ENCODE data around the gene MTMR11. TPM values are rescaled to one million over a fixed set of nuclear protein-coding genes. Genes with fewer than 3 reads are reported as not detected.

MTMR11 gene
- total and polyA plus RNA-seq, 9 of the 15 experiments (the other 6 are each of a cell fraction or from before 2014, with no cell fraction given) = 0.09 to 1.6 (median 0.51) TPM

DNA sequence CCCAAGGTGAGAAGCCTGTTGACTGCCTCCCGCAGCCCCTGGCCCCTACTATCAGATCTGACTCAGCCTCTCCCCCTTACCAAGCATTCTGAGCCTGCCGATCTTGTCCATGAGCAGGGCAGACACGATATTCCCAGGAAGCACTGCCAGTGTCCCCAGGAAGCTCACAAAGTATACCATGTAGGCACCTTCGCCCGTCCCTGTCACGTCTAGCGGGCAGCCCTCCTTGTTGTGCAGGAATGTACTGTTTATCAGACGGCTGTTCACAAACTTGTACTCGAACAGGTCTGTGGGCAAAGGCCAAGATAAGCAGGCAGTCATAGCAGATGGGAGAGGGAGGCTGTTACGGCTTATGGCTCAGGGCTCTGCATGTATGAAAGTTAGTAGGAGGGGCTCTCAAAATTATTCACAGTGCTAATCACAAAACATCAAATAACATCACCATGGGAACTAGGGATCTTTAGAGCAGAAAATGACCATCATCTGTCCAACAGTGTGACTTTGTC lies 30.1 kb downstream of the MTMR11 start (continued):
- TF ChIP-seq, protein P1, sequence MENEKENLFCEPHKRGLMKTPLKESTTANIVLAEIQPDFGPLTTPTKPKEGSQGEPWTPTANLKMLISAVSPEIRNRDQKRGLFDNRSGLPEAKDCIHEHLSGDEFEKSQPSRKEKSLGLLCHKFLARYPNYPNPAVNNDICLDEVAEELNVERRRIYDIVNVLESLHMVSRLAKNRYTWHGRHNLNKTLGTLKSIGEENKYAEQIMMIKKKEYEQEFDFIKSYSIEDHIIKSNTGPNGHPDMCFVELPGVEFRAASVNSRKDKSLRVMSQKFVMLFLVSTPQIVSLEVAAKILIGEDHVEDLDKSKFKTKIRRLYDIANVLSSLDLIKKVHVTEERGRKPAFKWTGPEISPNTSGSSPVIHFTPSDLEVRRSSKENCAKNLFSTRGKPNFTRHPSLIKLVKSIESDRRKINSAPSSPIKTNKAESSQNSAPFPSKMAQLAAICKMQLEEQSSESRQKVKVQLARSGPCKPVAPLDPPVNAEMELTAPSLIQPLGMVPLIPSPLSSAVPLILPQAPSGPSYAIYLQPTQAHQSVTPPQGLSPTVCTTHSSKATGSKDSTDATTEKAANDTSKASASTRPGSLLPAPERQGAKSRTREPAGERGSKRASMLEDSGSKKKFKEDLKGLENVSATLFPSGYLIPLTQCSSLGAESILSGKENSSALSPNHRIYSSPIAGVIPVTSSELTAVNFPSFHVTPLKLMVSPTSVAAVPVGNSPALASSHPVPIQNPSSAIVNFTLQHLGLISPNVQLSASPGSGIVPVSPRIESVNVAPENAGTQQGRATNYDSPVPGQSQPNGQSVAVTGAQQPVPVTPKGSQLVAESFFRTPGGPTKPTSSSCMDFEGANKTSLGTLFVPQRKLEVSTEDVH (IDR thresholded peaks at IDR 0.05; ENCODE audit: low read depth, partially characterized antibody) = no peak
- no peak for TF ChIP-seq HMGN3 (IDR thresholded peaks at IDR 0.05; ENCODE audit: borderline replicate concordance, extremely low read depth, insufficient read length, low read depth, low read length)
- TF ChIP-seq ZNF384 (IDR thresholded peaks at IDR 0.05; ENCODE audit: low read depth, low read length) = no peak
- no peak for TF ChIP-seq OTX1 (CRISPR knock-in tag; IDR thresholded peaks at IDR 0.05)
- no peak for TF ChIP-seq PHB2 (IDR thresholded peaks at IDR 0.05; ENCODE audit: low read depth)
- TF ChIP-seq SUPT5H (IDR thresholded peaks at IDR 0.05) = no peak
- TF ChIP-seq NFIC (IDR thresholded peaks at IDR 0.05) = 0 out of 2 replicates have a peak, but pooled peaks have one; percentile 32
- no peak for TF ChIP-seq HDGF (IDR thresholded peaks at IDR 0.05)
- 0 out of 2 replicates have a peak, but pooled peaks have one; percentile 18 for TF ChIP-seq BCOR (IDR thresholded peaks at IDR 0.05)
- TF ChIP-seq, protein P2, sequence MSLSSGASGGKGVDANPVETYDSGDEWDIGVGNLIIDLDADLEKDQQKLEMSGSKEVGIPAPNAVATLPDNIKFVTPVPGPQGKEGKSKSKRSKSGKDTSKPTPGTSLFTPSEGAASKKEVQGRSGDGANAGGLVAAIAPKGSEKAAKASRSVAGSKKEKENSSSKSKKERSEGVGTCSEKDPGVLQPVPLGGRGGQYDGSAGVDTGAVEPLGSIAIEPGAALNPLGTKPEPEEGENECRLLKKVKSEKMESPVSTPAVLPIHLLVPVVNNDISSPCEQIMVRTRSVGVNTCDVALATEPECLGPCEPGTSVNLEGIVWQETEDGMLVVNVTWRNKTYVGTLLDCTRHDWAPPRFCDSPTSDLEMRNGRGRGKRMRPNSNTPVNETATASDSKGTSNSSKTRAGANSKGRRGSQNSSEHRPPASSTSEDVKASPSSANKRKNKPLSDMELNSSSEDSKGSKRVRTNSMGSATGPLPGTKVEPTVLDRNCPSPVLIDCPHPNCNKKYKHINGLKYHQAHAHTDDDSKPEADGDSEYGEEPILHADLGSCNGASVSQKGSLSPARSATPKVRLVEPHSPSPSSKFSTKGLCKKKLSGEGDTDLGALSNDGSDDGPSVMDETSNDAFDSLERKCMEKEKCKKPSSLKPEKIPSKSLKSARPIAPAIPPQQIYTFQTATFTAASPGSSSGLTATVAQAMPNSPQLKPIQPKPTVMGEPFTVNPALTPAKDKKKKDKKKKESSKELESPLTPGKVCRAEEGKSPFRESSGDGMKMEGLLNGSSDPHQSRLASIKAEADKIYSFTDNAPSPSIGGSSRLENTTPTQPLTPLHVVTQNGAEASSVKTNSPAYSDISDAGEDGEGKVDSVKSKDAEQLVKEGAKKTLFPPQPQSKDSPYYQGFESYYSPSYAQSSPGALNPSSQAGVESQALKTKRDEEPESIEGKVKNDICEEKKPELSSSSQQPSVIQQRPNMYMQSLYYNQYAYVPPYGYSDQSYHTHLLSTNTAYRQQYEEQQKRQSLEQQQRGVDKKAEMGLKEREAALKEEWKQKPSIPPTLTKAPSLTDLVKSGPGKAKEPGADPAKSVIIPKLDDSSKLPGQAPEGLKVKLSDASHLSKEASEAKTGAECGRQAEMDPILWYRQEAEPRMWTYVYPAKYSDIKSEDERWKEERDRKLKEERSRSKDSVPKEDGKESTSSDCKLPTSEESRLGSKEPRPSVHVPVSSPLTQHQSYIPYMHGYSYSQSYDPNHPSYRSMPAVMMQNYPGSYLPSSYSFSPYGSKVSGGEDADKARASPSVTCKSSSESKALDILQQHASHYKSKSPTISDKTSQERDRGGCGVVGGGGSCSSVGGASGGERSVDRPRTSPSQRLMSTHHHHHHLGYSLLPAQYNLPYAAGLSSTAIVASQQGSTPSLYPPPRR (CRISPR knock-in tag; IDR thresholded peaks at IDR 0.05; ENCODE audit: borderline replicate concordance) = no peak
- TF ChIP-seq, protein P3, sequence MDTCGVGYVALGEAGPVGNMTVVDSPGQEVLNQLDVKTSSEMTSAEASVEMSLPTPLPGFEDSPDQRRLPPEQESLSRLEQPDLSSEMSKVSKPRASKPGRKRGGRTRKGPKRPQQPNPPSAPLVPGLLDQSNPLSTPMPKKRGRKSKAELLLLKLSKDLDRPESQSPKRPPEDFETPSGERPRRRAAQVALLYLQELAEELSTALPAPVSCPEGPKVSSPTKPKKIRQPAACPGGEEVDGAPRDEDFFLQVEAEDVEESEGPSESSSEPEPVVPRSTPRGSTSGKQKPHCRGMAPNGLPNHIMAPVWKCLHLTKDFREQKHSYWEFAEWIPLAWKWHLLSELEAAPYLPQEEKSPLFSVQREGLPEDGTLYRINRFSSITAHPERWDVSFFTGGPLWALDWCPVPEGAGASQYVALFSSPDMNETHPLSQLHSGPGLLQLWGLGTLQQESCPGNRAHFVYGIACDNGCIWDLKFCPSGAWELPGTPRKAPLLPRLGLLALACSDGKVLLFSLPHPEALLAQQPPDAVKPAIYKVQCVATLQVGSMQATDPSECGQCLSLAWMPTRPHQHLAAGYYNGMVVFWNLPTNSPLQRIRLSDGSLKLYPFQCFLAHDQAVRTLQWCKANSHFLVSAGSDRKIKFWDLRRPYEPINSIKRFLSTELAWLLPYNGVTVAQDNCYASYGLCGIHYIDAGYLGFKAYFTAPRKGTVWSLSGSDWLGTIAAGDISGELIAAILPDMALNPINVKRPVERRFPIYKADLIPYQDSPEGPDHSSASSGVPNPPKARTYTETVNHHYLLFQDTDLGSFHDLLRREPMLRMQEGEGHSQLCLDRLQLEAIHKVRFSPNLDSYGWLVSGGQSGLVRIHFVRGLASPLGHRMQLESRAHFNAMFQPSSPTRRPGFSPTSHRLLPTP (IDR thresholded peaks at IDR 0.05; ENCODE audit: borderline replicate concordance, extremely low read depth, insufficient read length) = no peak
- peak; percentile 59 for TF ChIP-seq ZEB2 (IDR thresholded peaks at IDR 0.05)
- no peak for TF ChIP-seq GATAD2A (IDR thresholded peaks at IDR 0.05)
- TF ChIP-seq COPS2 (conservative IDR thresholded peaks at IDR 0.05) = no peak
- TF ChIP-seq SMARCB1 (IDR thresholded peaks at IDR 0.05; ENCODE audit: insufficient read length, low read depth) = no peak
- no peak for TF ChIP-seq NR2C2 (CRISPR knock-in tag; IDR thresholded peaks at IDR 0.05)
- no peak for TF ChIP-seq NR2C2 (tag; IDR thresholded peaks at IDR 0.05)
- TF ChIP-seq ZNF408 (CRISPR knock-in tag; IDR thresholded peaks at IDR 0.05; ENCODE audit: low read depth) = no peak
- peak; percentile 77; the same call in 1 of the 2 replicates for TF ChIP-seq JUN (IDR thresholded peaks at IDR 0.05; ENCODE audit: borderline replicate concordance, low read depth, low read length)
- TF ChIP-seq JUN (CRISPR knock-in tag; IDR thresholded peaks at IDR 0.05; ENCODE audit: borderline replicate concordance) = no peak
- TF ChIP-seq EHMT2 (IDR thresholded peaks at IDR 0.05) = no peak

Measured in K562 (cell line).